Activated CD8-positive, alpha-beta memory T cell treated with anti-CD3 and anti-CD28 coated beads for 4 hours (primary cell): Measurements from ENCODE around the gene PLD1.
"Not testable (repeated sequence)": the region's sequence is repeated elsewhere in the genome, so short reads cannot be mapped to it uniquely, and the experiment has no call there.

Source experiments
- DNase-seq, 2 donors: peaks; one replicate each; pipeline ENCODE4 v3.0.0-alpha.2; 2020; ENCODE audit warnings: low read depth in 2 of 2

Gene PLD1

DNA sequence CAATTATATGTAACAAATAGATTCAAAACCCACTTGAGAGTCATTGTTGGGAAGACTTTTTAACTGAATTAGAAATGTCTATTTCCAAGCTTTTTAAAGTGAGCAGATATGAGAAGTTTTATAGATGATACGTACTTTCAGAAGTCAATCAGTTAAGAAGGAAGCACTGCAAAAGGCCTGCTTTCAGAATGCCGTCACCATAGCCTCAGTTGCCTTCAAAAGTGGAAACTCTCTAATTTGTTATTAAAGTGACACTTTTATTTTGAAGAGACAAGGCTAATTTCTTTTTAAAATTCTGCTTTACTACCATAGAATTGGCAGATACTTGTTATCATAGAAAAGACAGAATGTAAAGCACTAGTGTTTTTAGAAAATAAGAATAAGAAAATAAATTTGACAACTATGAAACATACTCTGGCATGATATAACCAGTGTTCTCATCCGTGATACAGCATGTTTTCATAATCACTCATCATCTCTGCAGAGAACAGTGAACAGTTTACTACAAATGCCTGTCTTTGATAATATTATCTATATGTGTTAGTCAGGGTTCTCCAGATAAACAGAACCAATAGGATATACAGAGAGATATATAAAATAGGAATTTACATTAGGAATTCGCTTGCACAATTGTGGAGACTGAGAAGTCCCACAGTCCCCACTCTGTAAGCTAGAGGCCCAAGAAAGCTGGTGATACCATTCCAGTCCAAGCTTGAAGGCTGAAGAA, 7.0 kb upstream of the PLD1 start:
- no peak for DNase-seq

DNA sequence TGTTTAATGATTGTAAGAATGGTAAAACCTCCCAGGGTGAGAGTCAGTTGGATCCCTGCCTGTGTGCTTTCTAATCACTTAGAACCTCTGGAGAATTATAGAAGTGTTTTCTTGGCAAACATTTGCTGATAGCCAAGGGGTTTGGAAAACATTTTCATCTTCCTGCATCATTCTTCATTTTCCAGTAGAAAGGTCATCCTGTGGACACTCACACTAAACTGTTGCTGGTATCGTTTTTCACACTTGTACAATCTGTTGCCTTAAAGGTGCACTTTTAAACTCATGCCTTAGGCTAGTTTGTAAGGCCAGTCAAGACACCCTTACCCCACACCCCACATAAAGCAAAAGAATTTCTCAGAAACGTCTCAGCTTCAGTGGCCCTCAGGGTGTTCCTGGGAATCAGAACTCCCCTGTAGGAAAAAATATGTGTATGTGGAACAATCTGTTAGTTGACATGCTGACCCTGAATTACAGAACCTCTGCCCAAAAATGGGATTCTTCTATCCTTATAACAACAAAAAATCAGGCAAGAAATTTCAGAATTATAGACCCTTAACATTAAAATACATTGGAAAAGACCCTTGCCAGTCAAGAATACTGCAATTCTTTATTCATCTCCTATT, 5.8 kb upstream of the PLD1 start:
- no peak for DNase-seq

DNA sequence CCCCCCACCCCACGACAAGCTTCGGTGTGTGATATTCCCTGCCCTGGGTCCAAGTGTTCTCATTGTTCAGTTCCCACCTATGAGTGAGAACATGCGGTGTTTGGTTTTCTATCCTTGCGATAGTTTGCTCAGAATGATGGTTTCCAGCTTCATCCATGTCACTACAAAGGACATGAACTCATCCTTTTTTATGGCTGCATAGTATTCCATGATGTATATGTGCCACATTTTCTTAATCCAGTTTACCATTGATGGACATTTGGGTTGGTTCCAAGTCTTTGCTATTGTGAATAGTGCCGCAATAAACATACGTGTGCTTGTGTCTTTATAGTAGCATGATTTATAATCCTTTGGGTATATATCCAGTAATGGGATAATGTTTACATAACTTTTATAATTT, 4.4 kb upstream of the PLD1 start:
- not testable (repeated sequence) for DNase-seq

DNA sequence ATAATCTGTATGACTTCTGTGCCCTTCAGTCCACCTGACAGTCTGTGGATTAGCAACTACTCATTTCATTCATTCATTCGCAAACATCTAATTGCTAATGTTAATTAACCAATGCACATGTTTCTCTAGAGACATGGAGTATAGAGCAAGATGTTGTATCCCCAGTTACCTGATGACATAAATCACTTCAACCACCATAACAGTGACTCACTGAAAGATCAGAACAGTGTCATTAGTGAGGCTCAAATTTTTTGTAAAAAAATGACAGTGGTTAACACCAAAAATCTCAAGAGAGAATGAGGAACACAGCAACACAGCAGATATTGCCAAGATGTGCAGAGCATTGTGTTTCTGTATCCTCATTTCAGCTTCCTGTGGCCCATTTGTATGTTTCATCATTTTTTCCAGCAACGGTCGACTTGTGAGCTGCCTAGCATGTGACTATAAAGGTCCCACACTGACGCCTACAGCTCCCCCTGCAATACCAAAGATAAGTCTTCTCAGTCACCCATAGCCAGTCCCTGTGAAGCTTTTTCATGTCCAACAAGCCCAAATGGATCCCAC, 3.7 kb upstream of the PLD1 start:
- no peak for DNase-seq

DNA sequence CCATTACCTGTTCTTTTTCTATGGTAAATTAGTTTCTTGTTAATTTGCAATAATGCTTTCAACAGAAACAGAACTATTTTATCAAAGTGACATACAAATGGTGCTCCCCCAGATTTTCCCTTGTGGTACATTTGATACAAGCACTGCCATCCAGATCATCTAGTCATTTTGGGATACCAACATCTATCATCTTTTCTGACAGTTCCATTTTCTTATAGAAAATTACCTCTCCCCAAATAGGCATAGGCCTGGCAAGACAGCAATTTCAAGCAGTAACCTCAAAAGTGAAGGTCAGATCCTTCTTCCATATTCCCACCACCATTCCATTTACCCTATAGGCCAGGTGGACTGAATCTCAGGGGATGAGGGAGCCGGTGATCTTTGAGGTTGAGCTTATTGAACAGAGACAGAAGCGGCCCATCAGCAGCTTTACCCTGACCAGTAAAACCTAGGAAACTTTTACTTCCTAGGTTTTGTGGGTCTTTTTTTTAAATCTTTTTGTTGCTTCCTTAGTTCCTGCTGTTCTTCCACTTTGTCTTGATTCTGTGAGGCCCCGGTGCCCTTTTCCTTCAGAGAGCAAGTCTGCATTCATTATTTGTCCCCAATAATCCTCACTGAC, 3.1 kb upstream of the PLD1 start:
- no peak for DNase-seq

DNA sequence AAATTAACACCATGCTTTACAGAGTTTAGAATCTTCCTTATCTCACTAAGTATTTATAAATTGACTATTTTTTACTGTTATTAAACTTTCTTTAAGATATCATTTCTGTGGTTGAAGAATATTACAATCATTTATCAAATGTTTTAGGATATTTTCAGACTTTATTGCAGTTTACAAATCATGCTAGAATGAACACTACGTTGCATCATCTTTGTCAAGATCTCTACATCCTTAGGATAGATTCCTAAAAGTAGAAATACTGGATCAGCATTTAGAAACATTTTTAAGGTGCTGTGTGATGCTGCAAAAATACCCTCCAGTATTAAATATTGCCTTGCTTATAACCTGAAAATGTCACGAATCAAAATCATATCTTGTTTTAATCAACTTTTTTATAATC, 2.5 kb upstream of the PLD1 start:
- no peak for DNase-seq

DNA sequence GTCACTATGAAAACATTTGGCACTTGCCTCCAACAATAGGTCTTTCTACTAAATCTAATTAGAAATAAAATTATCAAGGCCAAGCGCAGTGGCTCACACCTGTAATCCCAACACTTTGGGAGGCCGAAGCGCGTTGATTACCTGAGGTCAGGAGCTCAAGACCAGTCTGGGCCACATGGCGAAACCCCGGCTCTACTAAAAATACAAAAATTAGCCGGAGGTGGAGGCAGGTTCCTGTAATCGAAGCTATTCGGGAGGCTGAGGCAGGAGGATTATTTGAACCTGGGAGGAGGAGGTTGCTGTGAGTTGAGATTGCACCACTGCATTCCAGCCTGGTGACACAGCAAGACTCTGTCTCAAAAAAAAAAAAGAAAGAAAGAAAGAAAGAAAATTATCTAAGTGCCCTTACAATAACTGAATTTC, 1.6 kb upstream of the PLD1 start:
- no peak for DNase-seq

- DNase-seq = no peak
These were observed 1.1 kb upstream of the PLD1 start for GRCh38 chr3:171811295-171811912.

DNA sequence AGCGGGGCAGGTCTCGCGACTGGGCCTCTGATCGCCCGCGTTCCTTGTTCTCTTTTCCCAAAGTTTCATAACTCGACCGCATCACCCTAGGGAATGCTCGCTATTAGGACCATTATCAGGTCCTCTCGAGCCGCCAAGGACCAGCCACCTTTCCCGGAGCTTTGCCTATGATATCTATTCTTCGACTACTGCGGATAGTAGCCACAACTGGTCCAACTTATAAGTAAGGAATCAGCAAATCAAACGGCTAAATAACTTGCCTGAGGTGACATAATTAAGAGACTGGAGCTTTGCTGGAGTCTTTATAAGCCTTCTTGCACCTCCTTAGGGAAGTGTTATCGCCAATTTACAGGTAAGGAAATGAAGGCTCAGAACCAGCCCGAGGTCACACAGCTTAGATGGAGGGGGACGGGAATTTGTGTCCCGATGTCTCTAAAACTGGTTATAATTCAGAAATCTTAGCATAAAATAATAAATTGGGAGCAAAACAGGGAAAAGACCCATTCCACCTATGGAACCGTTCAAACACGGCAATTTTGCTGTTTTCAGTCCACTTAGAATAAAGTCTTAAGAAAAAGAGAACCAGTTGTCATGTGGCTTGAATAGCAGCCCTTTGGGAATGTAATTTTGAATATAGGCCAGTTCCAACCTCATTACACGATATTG, 479 bp upstream of the PLD1 start:
- DNase-seq = no peak

- DNase-seq = no peak
These were observed 747 bp downstream of the PLD1 start for GRCh38 chr3:171809611-171809860.

DNA sequence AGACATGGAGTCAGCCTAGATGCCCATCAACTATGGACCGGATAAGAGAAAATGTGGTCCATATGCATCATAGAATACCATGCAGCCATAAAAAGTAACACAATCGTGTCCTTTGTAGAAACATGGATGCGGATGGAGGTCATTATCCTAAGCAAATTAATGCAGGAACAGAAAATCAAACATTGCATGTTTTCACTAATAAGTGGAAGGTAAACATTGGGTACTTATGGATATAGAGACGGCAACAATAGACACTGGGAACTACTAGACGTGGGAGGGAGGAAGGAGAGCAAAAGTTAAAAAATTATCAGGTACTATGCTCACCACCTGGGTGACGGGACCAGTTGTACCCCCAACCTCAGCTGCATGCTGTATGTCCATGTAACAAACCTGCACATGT, 2.5 kb downstream of the PLD1 start:
- no peak for DNase-seq

GRCh38 chr3:171807129-171807675, 3.1 kb downstream of the PLD1 start:
- DNase-seq = no peak

- no peak for DNase-seq
These were observed 3.8 kb downstream of the PLD1 start for GRCh38 chr3:171806200-171807128.

DNA sequence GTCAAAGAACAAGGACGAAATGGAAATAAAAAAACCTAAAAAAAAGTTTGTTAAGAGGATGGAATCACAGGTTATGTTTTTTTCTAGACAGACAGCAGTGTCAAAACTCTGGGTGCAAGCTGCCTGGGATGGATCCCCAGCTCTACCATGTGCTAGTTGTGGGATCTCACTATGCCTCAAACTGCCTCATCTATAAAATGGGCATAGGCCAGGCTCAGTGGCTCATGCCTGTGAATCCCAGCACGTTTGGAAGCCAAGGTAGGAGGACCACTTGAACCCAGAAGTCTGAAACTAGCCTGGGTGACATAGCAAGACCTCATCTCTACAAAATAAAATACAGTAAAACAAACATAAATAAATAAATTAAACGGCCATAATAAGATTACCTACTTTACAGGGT, 4.6 kb downstream of the PLD1 start:
- DNase-seq = no peak

DNA sequence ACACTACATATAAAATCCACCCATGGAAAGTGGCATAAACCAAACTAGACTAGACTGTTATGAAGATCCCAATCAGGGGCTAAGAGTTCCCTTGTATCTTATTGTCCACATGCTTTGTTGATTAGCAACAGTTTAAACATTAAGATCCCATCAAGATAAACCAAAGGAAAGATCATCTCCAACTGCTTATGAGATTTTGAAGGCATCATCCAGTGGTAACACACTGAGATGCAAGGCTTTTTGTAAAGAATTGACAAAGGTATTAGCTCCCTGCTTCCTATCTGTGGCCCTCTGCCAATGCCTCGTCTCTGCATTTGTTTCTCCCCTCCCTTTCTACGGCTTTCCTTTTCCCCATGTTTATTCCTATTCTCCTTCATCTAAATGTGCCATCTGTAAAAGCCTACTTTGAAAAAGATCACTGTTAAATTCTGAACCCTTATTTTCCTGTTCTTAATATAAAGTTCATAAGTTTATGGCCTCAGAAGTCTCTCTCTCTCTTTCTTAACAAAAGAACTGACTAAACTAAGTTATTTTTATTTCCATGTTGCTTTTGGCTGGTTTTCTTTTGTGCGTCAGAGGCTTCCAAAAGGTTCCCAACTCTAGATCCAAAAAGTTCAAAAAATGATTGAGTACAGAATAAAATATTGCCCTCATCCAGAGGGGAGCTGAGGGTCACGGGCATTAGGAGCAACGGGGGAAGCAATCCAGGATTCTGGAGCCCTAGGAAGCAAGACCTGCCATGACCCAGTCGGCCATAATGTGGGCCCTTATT, 5.5 kb downstream of the PLD1 start:
- no peak for DNase-seq

DNA sequence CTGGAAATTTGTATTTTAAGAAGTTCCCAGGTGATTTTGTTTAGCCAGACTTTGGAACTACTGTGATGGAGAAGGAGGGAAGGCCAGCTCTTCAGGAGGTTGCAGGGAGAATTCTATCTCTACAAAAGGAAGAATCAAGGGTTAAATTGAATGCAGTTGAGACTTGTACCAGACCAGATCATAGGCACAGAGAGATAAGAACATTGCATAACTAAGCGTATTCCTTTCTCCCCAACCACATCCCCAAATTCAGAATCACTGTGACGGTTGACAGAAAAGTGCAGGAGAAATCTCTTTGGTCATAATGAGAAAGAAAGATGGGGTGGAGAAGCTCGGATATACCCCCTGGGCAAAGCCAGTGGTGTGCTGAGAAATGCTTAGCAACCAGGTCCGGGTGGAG, 7.2 kb downstream of the PLD1 start:
- no peak for DNase-seq

- no peak for DNase-seq
These were observed 7.7 kb downstream of the PLD1 start for GRCh38 chr3:171802590-171802956.

- no peak for DNase-seq
These were observed 8.3 kb downstream of the PLD1 start for GRCh38 chr3:171801738-171802589.

- DNase-seq = no peak
These were observed 10.8 kb downstream of the PLD1 start for GRCh38 chr3:171799501-171799900.
